Gastroesophageal sphincter (tissue), 3 donors: ENCODE results near the gene PEX3.

Experiments
- CTCF ChIP-seq, 4 experiments: fragments of 200-600 bp in 2 of 4; fragments of 450-650 bp in 2 of 4; sonication (generic) in 1 of 4; IDR thresholded peaks; one replicate each; pipeline ENCODE4 v1.5.1; 2017 to 2019; ENCODE audit warnings: antibody characterized with exemption in 4 of 4, mild to moderate bottlenecking in 2 of 4, moderate library complexity in 2 of 4
- POLR2AphosphoS5 ChIP-seq: sonication (generic); formaldehyde crosslinking; IDR thresholded peaks from one replicate; pipeline ENCODE4 v1.6.1; 2017; ENCODE audit warnings: antibody characterized with exemption

GRCh38 chr6:143476545-143476944 lies 25.9 kb downstream of the PEX3 start:
- no peak for TF ChIP-seq POLR2AphosphoS5
- TF ChIP-seq CTCF (IDR thresholded peaks at IDR 0.05): no peak
